NB4 (cell line): Measurements from ENCODE around the gene RNF146.

Source experiments
- DNase-seq: peaks from one replicate; pipeline ENCODE4 v3.0.0; 2010; ENCODE audit warnings: low read depth
- H3K4me3 ChIP-seq: one replicate; pipeline ENCODE4 v1.5.1; 2011; ENCODE audit warnings: mild to moderate bottlenecking, low read depth, low read length, moderate library complexity
- MAX ChIP-seq: IDR thresholded peaks from 2 replicates; pipeline ENCODE4 v1.6.1; 2011; ENCODE audit warnings: low read depth, low read length
- MYC ChIP-seq: IDR thresholded peaks from 2 replicates; pipeline ENCODE4 v1.6.1; 2011; ENCODE audit warnings: low read depth, low read length
- POLR2A ChIP-seq: IDR thresholded peaks from 2 replicates; pipeline ENCODE4 v1.6.1; 2011; ENCODE audit warnings: mild to moderate bottlenecking; ENCODE audit not compliant: insufficient read length; ENCODE audit errors: extremely low read depth
- TF ChIP-seq, protein P1 (sequence below): IDR thresholded peaks from one replicate; pipeline ENCODE4 v1.5.1; 2012; ENCODE audit warnings: low read depth, low read length

Gene RNF146

DNA sequence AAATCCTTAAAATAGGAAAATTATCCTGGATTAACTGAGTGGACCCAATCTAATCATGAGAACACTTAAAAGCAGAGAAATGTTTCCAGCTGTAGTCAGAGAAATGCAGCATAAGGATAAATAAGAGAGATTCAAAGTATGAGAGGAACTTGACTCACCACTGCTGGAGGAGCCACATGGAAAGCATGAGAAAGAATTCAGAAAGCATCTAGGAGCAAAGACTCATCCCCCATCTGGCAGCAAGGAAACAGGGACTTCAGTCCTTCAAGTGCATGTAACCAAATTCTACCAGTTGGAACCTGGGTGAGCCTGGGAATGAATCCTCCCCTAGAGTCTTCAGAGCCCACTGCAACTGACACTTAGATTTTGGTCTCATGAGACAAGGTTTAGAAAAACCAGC, 33.7 kb downstream of the RNF146 start:
- DNase-seq = no peak
- TF ChIP-seq POLR2A (no peak), MYC (no peak), MAX (no peak)
- TF ChIP-seq, protein P1, sequence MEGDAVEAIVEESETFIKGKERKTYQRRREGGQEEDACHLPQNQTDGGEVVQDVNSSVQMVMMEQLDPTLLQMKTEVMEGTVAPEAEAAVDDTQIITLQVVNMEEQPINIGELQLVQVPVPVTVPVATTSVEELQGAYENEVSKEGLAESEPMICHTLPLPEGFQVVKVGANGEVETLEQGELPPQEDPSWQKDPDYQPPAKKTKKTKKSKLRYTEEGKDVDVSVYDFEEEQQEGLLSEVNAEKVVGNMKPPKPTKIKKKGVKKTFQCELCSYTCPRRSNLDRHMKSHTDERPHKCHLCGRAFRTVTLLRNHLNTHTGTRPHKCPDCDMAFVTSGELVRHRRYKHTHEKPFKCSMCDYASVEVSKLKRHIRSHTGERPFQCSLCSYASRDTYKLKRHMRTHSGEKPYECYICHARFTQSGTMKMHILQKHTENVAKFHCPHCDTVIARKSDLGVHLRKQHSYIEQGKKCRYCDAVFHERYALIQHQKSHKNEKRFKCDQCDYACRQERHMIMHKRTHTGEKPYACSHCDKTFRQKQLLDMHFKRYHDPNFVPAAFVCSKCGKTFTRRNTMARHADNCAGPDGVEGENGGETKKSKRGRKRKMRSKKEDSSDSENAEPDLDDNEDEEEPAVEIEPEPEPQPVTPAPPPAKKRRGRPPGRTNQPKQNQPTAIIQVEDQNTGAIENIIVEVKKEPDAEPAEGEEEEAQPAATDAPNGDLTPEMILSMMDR = no peak
- H3K4me3 ChIP-seq = no peak overlapping the region

GRCh38 chr6:127301199-127301700, 34.6 kb downstream of the RNF146 start:
- TF ChIP-seq MAX (no peak), MYC (no peak), POLR2A (no peak)
- TF ChIP-seq, protein P1 = no peak
- DNase-seq = no peak
- H3K4me3 ChIP-seq = no peak overlapping the region

DNA sequence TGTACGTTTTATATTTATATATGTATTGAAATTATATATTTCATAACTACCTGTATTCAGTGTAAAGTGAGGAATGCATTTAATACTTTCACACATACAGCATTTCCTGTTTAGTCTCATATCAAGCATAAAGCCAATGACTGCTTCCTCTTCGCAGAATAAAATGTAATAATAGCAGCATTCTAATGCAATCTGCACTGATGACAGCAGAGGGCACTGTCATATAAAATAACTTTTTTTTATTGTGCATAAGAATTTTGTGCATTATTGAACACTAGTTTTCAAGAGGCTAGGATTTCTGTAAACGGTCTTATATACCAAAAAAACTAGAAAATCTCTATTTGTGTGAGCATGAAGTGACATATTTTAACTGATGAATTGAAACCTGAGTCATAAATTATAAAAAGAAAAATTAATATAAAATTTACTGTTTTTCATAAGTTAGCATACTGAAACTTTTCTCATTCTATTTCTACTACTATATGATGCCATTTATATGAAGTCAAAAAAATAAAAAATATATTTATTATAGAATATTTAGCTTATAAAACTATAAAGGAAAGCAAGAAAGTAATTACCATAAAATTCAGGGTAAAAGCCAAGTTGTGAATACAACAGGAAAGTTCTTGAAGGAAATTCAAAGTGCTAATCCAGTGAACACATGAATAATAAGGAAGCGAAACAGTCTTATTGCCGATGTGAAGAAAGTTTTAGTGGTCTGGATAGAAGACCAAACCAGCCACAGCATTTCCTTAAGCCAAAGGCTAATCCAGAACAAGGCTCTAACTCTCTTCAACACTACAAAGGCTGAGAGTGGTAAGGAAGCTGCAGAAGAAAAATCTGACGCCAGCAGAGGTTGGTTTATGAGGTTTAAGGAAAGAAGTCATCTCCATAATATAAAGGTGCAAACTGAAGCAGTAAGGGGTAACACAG, 36.3 kb downstream of the RNF146 start:
- peak; percentile 64 for DNase-seq
- no peak overlapping the region for H3K4me3 ChIP-seq
- no peak for TF ChIP-seq MAX
- TF ChIP-seq, protein P1 = peak; percentile 60

GRCh38 chr6:127303917-127304316, 37.3 kb downstream of the RNF146 start:
- TF ChIP-seq POLR2A (no peak), MAX (no peak), MYC (no peak)
- TF ChIP-seq, protein P1 = no peak
- no peak for DNase-seq

DNA sequence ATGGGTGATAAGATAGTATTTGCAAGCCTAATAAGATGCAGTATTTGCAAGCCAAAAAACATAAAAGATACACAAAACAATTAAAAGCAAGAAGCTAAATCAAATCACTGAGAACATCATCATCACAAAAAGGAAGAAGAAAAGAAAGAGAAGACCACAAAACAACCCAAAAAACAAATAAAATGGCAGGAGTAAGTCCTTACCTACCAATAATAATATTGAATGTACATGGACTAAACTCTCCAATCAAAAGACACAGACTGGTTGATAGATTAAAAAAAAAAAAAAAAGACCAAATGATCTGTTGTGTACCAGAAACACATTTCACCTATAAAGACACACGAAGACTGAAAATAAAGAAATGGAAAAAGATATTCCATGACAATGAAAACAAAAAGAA, 39.1 kb downstream of the RNF146 start:
- H3K4me3 ChIP-seq = no peak overlapping the region
- TF ChIP-seq MAX (no peak), POLR2A (no peak), MYC (no peak)
- TF ChIP-seq, protein P1 = no peak

More at GRCh38 chr6:127303917-127304316, 37.3 kb downstream of the RNF146 start:
- H3K4me3 ChIP-seq = no peak overlapping the region

More for the DNA sequence above, 39.1 kb downstream of the RNF146 start:
- DNase-seq = no peak
